Trophoblast cell (in vitro differentiated cells and primary cell): ENCODE results near the gene AUTS2.

Experiments
- DNase-seq, 2 donors: peaks; one replicate each; pipeline ENCODE4 v3.0.0-alpha.2; 2016
- H2AFZ ChIP-seq: 2 replicates; pipeline ENCODE4 v1.6.1; 2013; ENCODE audit warnings: low read length, moderate library complexity, mild to moderate bottlenecking; ENCODE audit not compliant: insufficient read depth, poor library complexity
- H2AK5ac ChIP-seq: 2 replicates; pipeline ENCODE4 v1.6.1; 2013; ENCODE audit warnings: mild to moderate bottlenecking, low read length
- H2BK120ac ChIP-seq: 2 replicates; pipeline ENCODE4 v1.6.1; 2013; ENCODE audit warnings: low read length, mild to moderate bottlenecking, moderate library complexity; ENCODE audit not compliant: insufficient read depth, poor library complexity
- H2BK12ac ChIP-seq: 2 replicates; pipeline ENCODE4 v1.6.1; 2013; ENCODE audit warnings: mild to moderate bottlenecking, low read length, moderate library complexity
- H2BK5ac ChIP-seq: 2 replicates; pipeline ENCODE4 v1.6.1; 2013; ENCODE audit warnings: low read length, low read depth, moderate library complexity, mild to moderate bottlenecking; ENCODE audit not compliant: poor library complexity
- H3K14ac ChIP-seq: 2 replicates; pipeline ENCODE4 v1.6.1; 2013; ENCODE audit warnings: mild to moderate bottlenecking, low read length
- H3K18ac ChIP-seq: 2 replicates; pipeline ENCODE4 v1.6.1; 2013; ENCODE audit warnings: mild to moderate bottlenecking, low read length
- H3K23ac ChIP-seq: 2 replicates; pipeline ENCODE4 v1.6.1; 2013; ENCODE audit warnings: low read length
- H3K27ac ChIP-seq: 2 replicates; pipeline ENCODE4 v1.5.1; 2013; ENCODE audit warnings: low read depth, mild to moderate bottlenecking, inconsistent platforms, low read length, moderate library complexity
- H3K27me3 ChIP-seq: 2 replicates; pipeline ENCODE4 v1.6.1; 2013; ENCODE audit warnings: inconsistent platforms, mild to moderate bottlenecking, low read length, moderate library complexity; ENCODE audit not compliant: insufficient read depth
- H3K36me3 ChIP-seq, 2 experiments: 1 replicate in 1 of 2; 2 replicates in 1 of 2; pipeline ENCODE4 v1.6.1; 2013; ENCODE audit warnings: low read length in 2 of 2, mild to moderate bottlenecking in 2 of 2, moderate library complexity in 1 of 2; ENCODE audit not compliant: insufficient read depth in 2 of 2, control insufficient read depth in 1 of 2
- H3K4ac ChIP-seq: 2 replicates; pipeline ENCODE4 v1.6.1; 2013; ENCODE audit warnings: low read depth, mild to moderate bottlenecking, low read length, moderate library complexity
- H3K4me1 ChIP-seq, 2 experiments: 1 replicate in 1 of 2; 2 replicates in 1 of 2; pipeline ENCODE4 v1.6.1; 2013; ENCODE audit warnings: low read length in 2 of 2, mild to moderate bottlenecking in 2 of 2, moderate library complexity in 1 of 2; ENCODE audit not compliant: insufficient read depth in 2 of 2, control insufficient read depth in 1 of 2
- H3K4me2 ChIP-seq: 2 replicates; pipeline ENCODE4 v1.6.1; 2013; ENCODE audit warnings: inconsistent platforms, mild to moderate bottlenecking, low read length, moderate library complexity
- H3K4me3 ChIP-seq: 2 replicates; pipeline ENCODE4 v1.5.1; 2013; ENCODE audit warnings: mild to moderate bottlenecking, low read depth, low read length, inconsistent platforms
- H3K79me1 ChIP-seq: one replicate; pipeline ENCODE4 v1.6.1; 2013; ENCODE audit warnings: low read length
- H3K79me2 ChIP-seq: 2 replicates; pipeline ENCODE4 v1.6.1; 2013; ENCODE audit warnings: low read length, mild to moderate bottlenecking; ENCODE audit not compliant: control insufficient read depth, insufficient read depth, poor library complexity
- H3K9ac ChIP-seq: 2 replicates; pipeline ENCODE4 v1.6.1; 2013; ENCODE audit warnings: mild to moderate bottlenecking, low read length
- H3K9me3 ChIP-seq: 2 replicates; pipeline ENCODE4 v1.6.1; 2013; ENCODE audit warnings: low read depth, mild to moderate bottlenecking, control low read depth, inconsistent platforms, low read length; ENCODE audit not compliant: insufficient read depth
- H4K12ac ChIP-seq: 2 replicates; pipeline ENCODE4 v1.6.1; 2013; ENCODE audit warnings: low read depth, mild to moderate bottlenecking, low read length, moderate library complexity
- H4K8ac ChIP-seq: 2 replicates; pipeline ENCODE4 v1.6.1; 2013; ENCODE audit warnings: low read depth, mild to moderate bottlenecking, low read length, moderate library complexity
- H4K91ac ChIP-seq: one replicate; pipeline ENCODE4 v1.6.1; 2013; ENCODE audit warnings: low read depth, mild to moderate bottlenecking, low read length, moderate library complexity
- WGBS: extraction: QIAGEN DNeasy Blood & Tissue Kit; methylation state at CpG from one replicate; pipeline ENCODE4 v1.1.7; 2013; ENCODE audit warnings: missing lambda C conversion rate; ENCODE audit not compliant: insufficient read length, insufficient coverage; ENCODE audit errors: extremely low coverage; 5-methylcytosine and 5-hydroxymethylcytosine counted together

AUTS2 gene

GRCh38 chr7:70029993-70030392 lies 431.7 kb downstream of the AUTS2 start:
- Histone ChIP-seq H3K79me2 (no peaks in the 10 kb centered on the region), H4K12ac (no peak overlapping the region), H3K9me3 (no peaks in the 10 kb centered on the region), H3K14ac (no peak overlapping the region), H3K27ac (no peak overlapping the region), H3K4me2 (no peak overlapping the region), H3K4me3 (no peak overlapping the region), H2BK120ac (no peak overlapping the region), H3K18ac (no peak overlapping the region), H3K4me1 (peaks cover 5 to 9% of the 10 kb centered on the region in 2 experiments), H4K8ac (no peak overlapping the region), H3K27me3 (no peaks in the 10 kb centered on the region), H3K9ac (no peak overlapping the region), H2BK5ac (no peak overlapping the region), H2AFZ (no peak overlapping the region), H4K91ac (no peak overlapping the region), H3K4ac (no peak overlapping the region), H2AK5ac (no peak overlapping the region), H3K79me1 (no peaks in the 10 kb centered on the region), H2BK12ac (no peak overlapping the region), H3K36me3 (no peaks in the 10 kb centered on the region), H3K23ac (no peak overlapping the region)
- no CpG with 5 or more reads among the region's 1 CpG for WGBS
- DNase-seq: no peak

GRCh38 chr7:70030745-70031144 lies 432.5 kb downstream of the AUTS2 start:
- DNase-seq: no peak
- H3K9ac ChIP-seq: no peak overlapping the region
- H4K8ac ChIP-seq: no peak overlapping the region
- H2BK5ac ChIP-seq: no peak overlapping the region
- no peak overlapping the region for H2AFZ ChIP-seq
- H3K4me2 ChIP-seq: no peak overlapping the region
- H3K79me1 ChIP-seq: no peaks in the 10 kb centered on the region
- no peak overlapping the region for H2BK12ac ChIP-seq
- H3K4me3 ChIP-seq: no peak overlapping the region
- H3K18ac ChIP-seq: no peak overlapping the region
- no peaks in the 10 kb centered on the region for H3K36me3 ChIP-seq
- no peak overlapping the region for H3K14ac ChIP-seq
- no peak overlapping the region for H2AK5ac ChIP-seq
- no peak overlapping the region for H3K27ac ChIP-seq
- H3K4ac ChIP-seq: no peak overlapping the region
- H3K79me2 ChIP-seq: no peaks in the 10 kb centered on the region
- WGBS: no CpG with 5 or more reads among the region's 3 CpGs
- H3K27me3 ChIP-seq: no peaks in the 10 kb centered on the region
- H3K9me3 ChIP-seq: no peaks in the 10 kb centered on the region
- peaks cover 5 to 6% of the 10 kb centered on the region in 2 experiments for H3K4me1 ChIP-seq
- no peak overlapping the region for H3K23ac ChIP-seq
- no peak overlapping the region for H4K12ac ChIP-seq
- H4K91ac ChIP-seq: no peak overlapping the region
- H2BK120ac ChIP-seq: no peak overlapping the region

GRCh38 chr7:70031245-70031644 lies 433.0 kb downstream of the AUTS2 start:
- no peak overlapping the region for H3K18ac ChIP-seq
- no peaks in the 10 kb centered on the region for H3K27me3 ChIP-seq
- H3K79me2 ChIP-seq: no peaks in the 10 kb centered on the region
- no peak overlapping the region for H2BK12ac ChIP-seq
- H4K91ac ChIP-seq: no peak overlapping the region
- H2BK120ac ChIP-seq: no peak overlapping the region
- H3K14ac ChIP-seq: no peak overlapping the region
- no peak overlapping the region for H2BK5ac ChIP-seq
- peaks cover 2% of the 10 kb centered on the region in 2 experiments for H3K4me1 ChIP-seq
- no peak overlapping the region for H3K27ac ChIP-seq
- H3K79me1 ChIP-seq: no peaks in the 10 kb centered on the region
- H3K4me2 ChIP-seq: no peak overlapping the region
- H2AFZ ChIP-seq: no peak overlapping the region
- H3K9me3 ChIP-seq: no peaks in the 10 kb centered on the region
- DNase-seq: no peak
- H3K23ac ChIP-seq: no peak overlapping the region
- no peak overlapping the region for H2AK5ac ChIP-seq
- H4K12ac ChIP-seq: no peak overlapping the region
- no peak overlapping the region for H3K4me3 ChIP-seq
- WGBS: no CpG with 5 or more reads among the region's 4 CpGs
- H3K9ac ChIP-seq: no peak overlapping the region
- no peak overlapping the region for H4K8ac ChIP-seq
- H3K36me3 ChIP-seq: no peaks in the 10 kb centered on the region
- no peak overlapping the region for H3K4ac ChIP-seq

- Histone ChIP-seq H4K91ac (no peak overlapping the region), H3K9me3 (no peaks in the 10 kb centered on the region), H3K4me2 (no peak overlapping the region), H3K79me1 (no peaks in the 10 kb centered on the region), H2BK5ac (no peak overlapping the region), H3K9ac (no peak overlapping the region), H2AK5ac (no peak overlapping the region), H3K14ac (no peak overlapping the region), H4K8ac (no peak overlapping the region), H3K27ac (no peak overlapping the region), H3K4me3 (no peak overlapping the region), H3K4ac (no peak overlapping the region), H3K23ac (no peak overlapping the region), H2BK12ac (no peak overlapping the region), H4K12ac (no peak overlapping the region), H3K18ac (no peak overlapping the region), H2AFZ (no peak overlapping the region), H3K36me3 (no peaks in the 10 kb centered on the region), H2BK120ac (no peak overlapping the region), H3K4me1 (peaks cover 0 to 2% of the 10 kb centered on the region in 2 experiments), H3K79me2 (no peaks in the 10 kb centered on the region), H3K27me3 (no peaks in the 10 kb centered on the region)
- no peak for DNase-seq
These were observed 434.4 kb downstream of the AUTS2 start for GRCh38 chr7:70032649-70033048.

- no peak overlapping the region for H3K4ac ChIP-seq
- H3K27ac ChIP-seq: no peak overlapping the region
- H3K9ac ChIP-seq: no peak overlapping the region
- H2AK5ac ChIP-seq: no peak overlapping the region
- no peak overlapping the region for H3K23ac ChIP-seq
- no peak overlapping the region for H2BK120ac ChIP-seq
- no peak overlapping the region for H2BK5ac ChIP-seq
- no peak overlapping the region for H2BK12ac ChIP-seq
- H3K79me1 ChIP-seq: no peaks in the 10 kb centered on the region
- H3K4me3 ChIP-seq: no peak overlapping the region
- no peak overlapping the region for H4K91ac ChIP-seq
- H3K79me2 ChIP-seq: no peaks in the 10 kb centered on the region
- DNase-seq: no peak
- no peak overlapping the region for H4K8ac ChIP-seq
- no peaks in the 10 kb centered on the region for H3K36me3 ChIP-seq
- no peaks in the 10 kb centered on the region for H3K27me3 ChIP-seq
- no peak overlapping the region for H3K4me2 ChIP-seq
- H3K9me3 ChIP-seq: no peaks in the 10 kb centered on the region
- H3K14ac ChIP-seq: no peak overlapping the region
- H2AFZ ChIP-seq: no peak overlapping the region
- H3K18ac ChIP-seq: no peak overlapping the region
- no peak overlapping the region for H4K12ac ChIP-seq
- H3K4me1 ChIP-seq: peaks cover 0 to 2% of the 10 kb centered on the region in 2 experiments
These were observed 435.0 kb downstream of the AUTS2 start for GRCh38 chr7:70033226-70033625.
